ENCODE data around the gene ARVCF.

DNA sequence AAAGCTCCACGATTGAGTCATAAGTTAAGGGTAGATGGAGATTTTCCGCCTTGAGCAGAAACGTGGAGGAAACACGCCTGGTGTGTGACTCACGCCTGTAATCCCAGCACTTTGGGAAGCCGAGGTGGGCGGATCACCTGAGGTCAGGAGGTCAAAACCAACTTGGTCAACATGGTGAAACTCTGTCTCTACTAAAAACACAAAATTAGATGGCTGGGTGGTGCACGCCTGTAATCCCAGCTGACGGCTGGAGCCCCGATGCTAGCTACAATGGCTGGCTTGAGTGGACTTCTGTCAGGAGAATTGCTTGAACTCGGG, 46.1 kb upstream of the ARVCF start:
- TF ChIP-seq, protein P1, sequence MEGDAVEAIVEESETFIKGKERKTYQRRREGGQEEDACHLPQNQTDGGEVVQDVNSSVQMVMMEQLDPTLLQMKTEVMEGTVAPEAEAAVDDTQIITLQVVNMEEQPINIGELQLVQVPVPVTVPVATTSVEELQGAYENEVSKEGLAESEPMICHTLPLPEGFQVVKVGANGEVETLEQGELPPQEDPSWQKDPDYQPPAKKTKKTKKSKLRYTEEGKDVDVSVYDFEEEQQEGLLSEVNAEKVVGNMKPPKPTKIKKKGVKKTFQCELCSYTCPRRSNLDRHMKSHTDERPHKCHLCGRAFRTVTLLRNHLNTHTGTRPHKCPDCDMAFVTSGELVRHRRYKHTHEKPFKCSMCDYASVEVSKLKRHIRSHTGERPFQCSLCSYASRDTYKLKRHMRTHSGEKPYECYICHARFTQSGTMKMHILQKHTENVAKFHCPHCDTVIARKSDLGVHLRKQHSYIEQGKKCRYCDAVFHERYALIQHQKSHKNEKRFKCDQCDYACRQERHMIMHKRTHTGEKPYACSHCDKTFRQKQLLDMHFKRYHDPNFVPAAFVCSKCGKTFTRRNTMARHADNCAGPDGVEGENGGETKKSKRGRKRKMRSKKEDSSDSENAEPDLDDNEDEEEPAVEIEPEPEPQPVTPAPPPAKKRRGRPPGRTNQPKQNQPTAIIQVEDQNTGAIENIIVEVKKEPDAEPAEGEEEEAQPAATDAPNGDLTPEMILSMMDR (conservative IDR thresholded peaks at IDR 0.05) = no peak
- no peak for TF ChIP-seq EZH2 (IDR thresholded peaks at IDR 0.05; ENCODE audit: low read depth)
